Mucosa of rectum (tissue), 2 donors: ENCODE data around the gene NT5DC3.

Source experiments
- H3K27ac ChIP-seq, 2 donors: one replicate each; pipeline ENCODE4 v1.7.0; 2013; ENCODE audit warnings: inconsistent platforms in 2 of 2, low read depth in 2 of 2, low read length in 2 of 2
- H3K27me3 ChIP-seq, 2 donors: one replicate each; pipeline ENCODE4 v1.7.0; 2013; ENCODE audit warnings: low read length in 2 of 2; ENCODE audit not compliant: control insufficient read depth in 2 of 2, insufficient read depth in 2 of 2
- H3K36me3 ChIP-seq, 2 donors: one replicate each; pipeline ENCODE4 v1.7.0; 2013; ENCODE audit warnings: low read length in 2 of 2; ENCODE audit not compliant: control insufficient read depth in 2 of 2, insufficient read depth in 2 of 2
- H3K4me1 ChIP-seq, 2 donors: one replicate each; pipeline ENCODE4 v1.7.0; 2013; ENCODE audit warnings: low read length in 2 of 2, mild to moderate bottlenecking in 1 of 2; ENCODE audit not compliant: control insufficient read depth in 2 of 2, insufficient read depth in 2 of 2
- H3K4me3 ChIP-seq, 2 donors: one replicate each; pipeline ENCODE4 v1.7.0; 2013; ENCODE audit warnings: low read length in 2 of 2
- H3K9ac ChIP-seq, 2 donors: one replicate each; pipeline ENCODE4 v1.7.0; 2013; ENCODE audit warnings: low read length in 2 of 2, low read depth in 1 of 2, mild to moderate bottlenecking in 1 of 2
- H3K9me3 ChIP-seq, 2 donors: one replicate each; pipeline ENCODE4 v1.7.0; 2013; ENCODE audit warnings: low read length in 2 of 2; ENCODE audit not compliant: control insufficient read depth in 2 of 2
- donor health status: healthy.
- donor health status: Normal muscosa, but diverticular disease.

The NT5DC3 gene

DNA sequence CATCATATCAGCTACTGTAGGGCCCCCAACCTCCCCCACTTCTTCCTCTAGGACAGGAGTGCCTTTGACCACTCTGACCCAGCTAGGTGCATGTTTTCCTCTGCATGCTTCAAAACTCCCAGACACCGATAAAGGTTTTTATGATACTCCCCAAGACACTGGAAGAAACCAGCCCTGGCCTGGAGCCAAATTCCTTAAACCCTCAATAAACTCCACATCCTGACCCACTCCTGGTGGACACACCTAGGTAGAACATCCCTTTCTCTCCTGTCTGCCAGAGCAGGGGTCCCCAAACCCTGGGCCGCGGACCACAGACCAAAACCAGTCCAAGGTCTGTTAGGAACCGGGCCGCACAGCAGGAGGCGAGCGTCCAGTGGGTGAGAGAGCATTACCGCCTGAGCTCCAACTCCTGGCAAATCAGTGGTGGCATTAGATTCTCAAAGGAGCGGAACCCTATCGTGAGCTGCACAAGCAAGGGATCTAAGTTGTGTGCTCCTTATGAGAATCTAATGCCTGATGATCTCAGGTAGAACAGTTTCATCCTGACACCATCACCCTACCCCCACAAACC is 49.6 kb downstream of the NT5DC3 start:
- no peaks in the 10 kb centered on the region for H3K4me1 ChIP-seq
- H3K27me3 ChIP-seq = no peaks in the 10 kb centered on the region
- no peak overlapping the region for H3K27ac ChIP-seq
- H3K4me3 ChIP-seq = no peak overlapping the region
- no peak overlapping the region for H3K9ac ChIP-seq
- no peaks in the 10 kb centered on the region for H3K9me3 ChIP-seq
- peaks cover 20 to 23% of the 10 kb centered on the region in 2 donors for H3K36me3 ChIP-seq

DNA sequence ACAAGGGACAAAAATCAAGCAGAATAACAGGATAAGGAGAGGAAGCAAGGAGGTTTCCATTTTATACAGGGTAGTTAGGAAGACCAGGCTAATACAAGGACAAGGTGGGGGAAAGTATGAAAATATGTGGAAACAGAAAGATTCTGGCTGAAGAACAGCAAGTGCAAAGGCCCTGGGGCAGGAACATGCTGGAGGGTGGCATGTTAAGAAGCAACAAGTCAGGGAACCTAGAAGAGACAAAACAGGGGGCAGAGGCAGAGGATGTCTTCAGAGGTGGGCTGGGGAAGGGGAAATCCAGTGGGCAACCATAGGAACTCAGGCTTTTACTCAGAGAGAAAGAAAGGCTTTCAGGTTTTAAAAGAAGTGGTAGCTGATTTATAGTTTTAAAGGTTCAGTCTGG is 54.8 kb downstream of the NT5DC3 start:
- H3K27ac ChIP-seq = no peak overlapping the region
- H3K9me3 ChIP-seq = no peaks in the 10 kb centered on the region
- no peak overlapping the region for H3K4me3 ChIP-seq
- H3K36me3 ChIP-seq = peaks cover 9 to 11% of the 10 kb centered on the region in 2 donors
- H3K27me3 ChIP-seq = no peaks in the 10 kb centered on the region
- no peak overlapping the region for H3K9ac ChIP-seq
- H3K4me1 ChIP-seq = peaks cover 0 to 3% of the 10 kb centered on the region in 2 donors

DNA sequence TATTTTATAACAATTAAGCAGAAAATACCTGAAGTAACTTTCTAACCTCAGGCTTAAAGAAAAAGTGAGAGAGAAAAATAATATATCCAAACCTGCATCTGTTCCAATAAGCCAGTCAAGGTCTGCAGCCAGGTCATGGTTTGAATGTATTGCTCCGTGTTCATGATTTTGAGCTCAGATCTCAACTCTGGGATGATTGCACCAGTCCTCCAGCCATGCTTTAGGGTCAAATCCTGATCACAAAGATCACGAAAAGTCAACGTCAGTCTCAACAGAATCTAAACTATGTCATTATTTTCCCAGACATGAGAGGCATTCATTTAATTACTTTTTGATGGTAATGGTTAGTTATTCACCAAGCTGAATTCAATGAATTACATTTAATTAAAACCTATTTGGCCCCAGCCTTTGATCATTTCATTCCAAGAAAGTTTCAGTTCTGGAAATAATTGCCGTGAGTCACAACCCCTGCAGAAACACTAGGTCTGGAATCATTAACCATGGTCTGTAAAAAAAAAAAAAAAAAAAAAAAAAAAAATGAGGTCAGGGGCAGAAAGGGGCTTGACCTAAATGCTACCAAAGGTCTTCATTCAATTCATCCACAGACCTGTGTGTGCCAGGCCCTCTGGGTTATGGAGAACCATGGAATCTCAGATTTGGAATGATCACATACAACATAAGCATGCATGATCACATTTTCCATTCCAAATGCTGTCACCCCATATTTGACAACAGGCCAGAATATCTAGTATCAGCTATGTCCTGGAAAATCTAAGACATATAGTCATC is 55.6 kb downstream of the NT5DC3 start:
- Histone ChIP-seq H3K27ac (no peak overlapping the region), H3K9me3 (no peaks in the 10 kb centered on the region), H3K9ac (no peak overlapping the region), H3K4me1 (peaks cover 0 to 3% of the 10 kb centered on the region in 2 donors), H3K4me3 (no peak overlapping the region), H3K36me3 (peaks cover 9 to 11% of the 10 kb centered on the region in 2 donors), H3K27me3 (no peaks in the 10 kb centered on the region)

DNA sequence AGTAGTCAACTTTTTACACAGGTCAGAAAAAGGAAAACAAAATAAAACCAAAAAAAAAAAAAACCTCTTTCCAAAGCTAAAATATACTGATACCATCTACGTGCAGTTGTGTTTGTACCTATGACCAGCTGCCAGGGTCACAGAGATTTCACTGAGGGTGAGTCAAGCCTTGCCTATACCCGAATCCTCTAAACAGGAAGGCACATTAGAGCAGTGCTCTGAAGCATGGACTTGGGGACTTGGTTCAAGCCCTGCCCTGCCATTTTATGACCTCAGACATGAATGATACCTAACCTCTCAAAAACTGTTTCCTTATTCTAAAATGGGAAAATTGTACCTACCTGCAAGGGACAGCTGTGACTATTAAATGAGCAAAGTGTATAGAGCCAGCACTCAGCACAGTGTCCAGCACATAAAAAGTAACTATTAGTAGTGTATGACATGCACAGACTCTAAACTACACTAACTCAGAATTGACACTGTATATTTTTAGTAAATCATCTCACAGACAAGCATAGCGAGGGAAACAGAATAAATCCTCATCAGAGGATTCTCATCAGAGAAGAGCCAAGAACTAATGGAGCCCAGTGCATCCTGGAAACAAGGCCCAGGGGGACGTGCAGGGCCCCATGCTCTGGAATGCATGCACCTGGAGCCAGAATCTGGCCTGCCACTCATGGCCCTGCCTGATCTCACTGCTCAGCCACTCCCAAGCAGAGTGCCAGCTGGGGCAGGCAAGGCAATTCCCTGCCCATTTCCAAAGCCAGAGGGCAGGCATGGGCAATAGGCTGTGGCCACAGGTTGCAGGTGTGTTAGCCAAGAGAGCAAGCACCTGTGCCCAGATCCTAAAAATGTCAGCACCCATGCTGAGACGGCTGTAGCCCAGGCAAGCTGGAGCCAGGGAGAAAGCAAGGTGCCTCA is 57.0 kb downstream of the NT5DC3 start:
- peaks cover 0 to 3% of the 10 kb centered on the region in 2 donors for H3K4me1 ChIP-seq
- H3K27ac ChIP-seq = no peak overlapping the region
- H3K4me3 ChIP-seq = no peak overlapping the region
- H3K9me3 ChIP-seq = no peaks in the 10 kb centered on the region
- H3K36me3 ChIP-seq = peaks cover 14 to 15% of the 10 kb centered on the region in 2 donors
- H3K9ac ChIP-seq = no peak overlapping the region
- H3K27me3 ChIP-seq = no peaks in the 10 kb centered on the region

DNA sequence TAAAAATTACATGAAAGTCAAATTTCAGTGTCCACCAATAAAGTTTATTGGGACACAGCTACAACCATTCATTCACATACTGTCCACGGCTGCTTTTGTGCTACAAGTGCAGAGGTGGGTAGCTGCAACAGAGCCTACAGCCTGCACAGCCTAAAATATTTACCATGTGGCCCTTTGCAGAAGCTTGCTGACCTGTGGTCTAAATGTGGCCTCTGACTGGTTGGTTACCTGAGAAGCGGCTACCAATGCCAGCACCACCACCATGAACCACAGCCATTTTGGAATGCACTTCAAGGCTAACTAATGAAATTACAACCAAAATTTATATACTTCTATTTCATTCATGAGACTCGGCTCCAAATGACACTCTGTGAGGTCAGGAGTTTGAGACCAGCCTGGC is 58.6 kb downstream of the NT5DC3 start:
- H3K9ac ChIP-seq = no peak overlapping the region
- no peak overlapping the region for H3K27ac ChIP-seq
- peaks cover 0 to 3% of the 10 kb centered on the region in 2 donors for H3K4me1 ChIP-seq
- peaks cover 15 to 20% of the 10 kb centered on the region in 2 donors for H3K36me3 ChIP-seq
- no peaks in the 10 kb centered on the region for H3K9me3 ChIP-seq
- H3K27me3 ChIP-seq = no peaks in the 10 kb centered on the region
- no peak overlapping the region for H3K4me3 ChIP-seq

DNA sequence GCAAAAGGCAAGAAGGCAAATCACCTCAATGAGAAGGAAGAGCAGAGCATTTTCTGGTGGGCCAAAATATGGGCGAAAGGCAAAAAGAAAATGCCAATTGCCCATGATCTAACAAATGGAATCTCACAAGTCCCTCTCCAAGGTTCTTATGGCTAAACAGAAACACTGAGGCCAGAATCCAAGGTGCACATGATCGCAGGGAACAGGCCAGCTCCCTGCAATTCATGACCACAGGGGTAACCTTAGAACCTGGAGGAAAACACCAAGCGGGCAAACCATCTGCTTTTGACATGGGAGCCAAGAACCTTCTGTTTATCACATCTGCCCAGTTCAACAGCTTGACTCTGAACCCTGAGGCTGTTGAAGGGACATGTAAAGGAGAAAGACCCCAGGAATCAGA is 60.0 kb downstream of the NT5DC3 start:
- no peak overlapping the region for H3K9ac ChIP-seq
- H3K27ac ChIP-seq = no peak overlapping the region
- H3K9me3 ChIP-seq = no peaks in the 10 kb centered on the region
- peaks cover 23 to 27% of the 10 kb centered on the region in 2 donors for H3K36me3 ChIP-seq
- no peaks in the 10 kb centered on the region for H3K27me3 ChIP-seq
- H3K4me1 ChIP-seq = peaks cover 0 to 3% of the 10 kb centered on the region in 2 donors
- no peak overlapping the region for H3K4me3 ChIP-seq

DNA sequence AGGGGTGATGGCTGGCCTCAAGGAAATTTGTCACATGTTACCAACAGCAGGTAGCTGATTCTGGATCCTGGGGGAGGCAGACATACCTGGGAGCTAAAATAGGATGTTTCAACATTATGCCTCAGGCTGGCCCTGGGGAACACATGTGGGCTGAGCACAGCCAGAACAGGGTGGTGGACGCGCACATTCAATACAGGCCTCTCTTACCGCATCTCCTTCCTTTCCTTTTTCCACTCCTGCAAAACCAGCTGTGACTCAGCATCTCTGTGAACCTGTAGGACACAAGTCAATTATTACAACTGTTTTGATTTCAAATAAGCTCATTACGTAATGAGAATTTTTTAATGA is 61.0 kb downstream of the NT5DC3 start:
- Histone ChIP-seq H3K9me3 (no peaks in the 10 kb centered on the region), H3K4me3 (no peak overlapping the region), H3K27me3 (no peaks in the 10 kb centered on the region), H3K36me3 (peaks cover 27% of the 10 kb centered on the region in 2 donors), H3K27ac (no peak overlapping the region), H3K4me1 (peaks cover 0 to 3% of the 10 kb centered on the region in 2 donors), H3K9ac (no peak overlapping the region)

DNA sequence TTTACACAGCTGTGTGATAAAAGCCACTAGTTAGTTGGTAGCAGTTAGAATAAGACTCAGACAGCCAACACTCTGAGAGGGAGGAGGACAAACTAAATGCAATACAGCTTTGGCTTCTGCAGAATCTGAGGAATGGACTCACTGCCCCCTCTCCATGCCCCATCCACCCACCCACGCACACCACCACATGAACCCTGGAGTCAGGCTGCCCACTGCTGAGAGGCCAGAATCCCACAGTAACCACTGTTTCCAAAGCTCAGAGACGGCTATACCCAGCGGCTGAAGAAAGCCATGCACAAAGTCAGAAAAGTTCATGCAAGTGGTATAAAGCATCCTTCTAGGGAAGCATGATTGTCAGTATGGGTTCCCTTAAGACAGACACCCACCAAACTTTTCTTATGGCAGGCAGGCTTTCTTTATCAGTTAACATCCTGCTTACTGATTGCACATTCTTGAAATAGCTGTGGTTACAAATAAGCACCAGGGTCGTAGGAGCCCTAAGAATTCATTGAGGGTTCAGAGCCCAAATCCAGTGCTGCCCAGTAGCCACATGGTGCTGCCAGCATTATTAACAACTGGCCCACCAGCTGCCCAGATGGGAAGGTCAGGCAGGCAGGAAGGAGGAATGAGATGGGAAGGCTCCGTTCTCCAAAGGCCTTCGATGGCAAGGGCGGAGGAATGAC is 61.5 kb downstream of the NT5DC3 start:
- H3K4me1 ChIP-seq = peaks cover 0 to 3% of the 10 kb centered on the region in 2 donors
- no peak overlapping the region for H3K9ac ChIP-seq
- H3K27ac ChIP-seq = no peak overlapping the region
- no peaks in the 10 kb centered on the region for H3K27me3 ChIP-seq
- no peaks in the 10 kb centered on the region for H3K9me3 ChIP-seq
- no peak overlapping the region for H3K4me3 ChIP-seq
- peaks cover 24 to 30% of the 10 kb centered on the region in 2 donors for H3K36me3 ChIP-seq

DNA sequence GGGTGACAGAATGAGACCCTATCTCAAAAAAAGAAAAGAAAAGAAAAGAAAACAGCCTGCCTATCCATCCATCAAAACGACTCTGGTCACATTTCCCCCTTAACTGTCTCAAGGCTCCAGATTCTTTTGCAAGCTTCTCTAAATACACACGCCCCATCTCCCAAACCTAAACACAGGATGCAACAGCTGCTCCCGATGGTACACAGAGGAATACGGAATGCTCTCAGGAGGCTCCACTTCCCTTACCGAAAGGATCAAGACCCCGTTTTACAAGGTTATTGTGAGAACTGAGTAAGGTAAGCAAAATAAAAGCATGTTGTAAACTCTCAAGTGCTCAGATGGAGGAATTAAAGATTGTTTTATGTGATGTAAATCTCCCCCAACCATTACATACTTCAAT is 62.3 kb downstream of the NT5DC3 start:
- H3K9ac ChIP-seq = no peak overlapping the region
- no peaks in the 10 kb centered on the region for H3K9me3 ChIP-seq
- H3K36me3 ChIP-seq = peaks cover 21 to 25% of the 10 kb centered on the region in 2 donors
- no peaks in the 10 kb centered on the region for H3K4me1 ChIP-seq
- H3K27me3 ChIP-seq = no peaks in the 10 kb centered on the region
- H3K4me3 ChIP-seq = no peak overlapping the region
- no peak overlapping the region for H3K27ac ChIP-seq
